Panc1 (cell line): ENCODE measurements around the gene CLNK.

Experiments
- POLR2AphosphoS5 ChIP-seq: IDR thresholded peaks from 2 replicates; pipeline ENCODE4 v1.6.1; 2012; ENCODE audit warnings: mild to moderate bottlenecking, low read depth, low read length, moderate library complexity
- REST ChIP-seq, 2 experiments: IDR thresholded peaks; 2 replicates each; pipeline ENCODE4 v1.6.1; 2011 to 2012; ENCODE audit warnings: low read depth in 2 of 2, control low read depth in 1 of 2, low read length in 1 of 2, mild to moderate bottlenecking in 1 of 2, moderate library complexity in 1 of 2; ENCODE audit not compliant: insufficient read depth in 1 of 2
- TF ChIP-seq, protein P1 (sequence below): fragments of 450-650 bp; IDR thresholded peaks from 2 replicates; pipeline ENCODE4 v1.5.1; 2017; ENCODE audit warnings: mild to moderate bottlenecking

DNA sequence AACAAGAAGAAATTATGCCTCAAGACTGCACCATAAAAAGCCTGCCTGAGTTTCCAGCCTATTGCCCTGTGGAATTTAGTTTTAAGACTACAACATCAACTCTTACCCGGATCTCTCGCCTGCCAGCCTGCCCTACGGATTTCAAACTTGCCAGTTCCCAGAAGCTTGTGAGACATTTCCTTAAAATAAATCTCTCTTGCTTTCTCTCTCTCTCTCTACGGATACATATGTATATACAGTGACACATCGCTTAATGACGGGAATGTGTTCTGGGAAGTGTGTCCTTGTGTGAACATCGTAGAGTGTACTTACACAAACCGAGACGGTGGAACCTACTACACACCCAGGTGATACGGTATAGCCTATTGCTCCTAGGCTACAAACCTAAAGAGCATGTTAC lies 79.5 kb downstream of the CLNK start:
- TF ChIP-seq, protein P1, sequence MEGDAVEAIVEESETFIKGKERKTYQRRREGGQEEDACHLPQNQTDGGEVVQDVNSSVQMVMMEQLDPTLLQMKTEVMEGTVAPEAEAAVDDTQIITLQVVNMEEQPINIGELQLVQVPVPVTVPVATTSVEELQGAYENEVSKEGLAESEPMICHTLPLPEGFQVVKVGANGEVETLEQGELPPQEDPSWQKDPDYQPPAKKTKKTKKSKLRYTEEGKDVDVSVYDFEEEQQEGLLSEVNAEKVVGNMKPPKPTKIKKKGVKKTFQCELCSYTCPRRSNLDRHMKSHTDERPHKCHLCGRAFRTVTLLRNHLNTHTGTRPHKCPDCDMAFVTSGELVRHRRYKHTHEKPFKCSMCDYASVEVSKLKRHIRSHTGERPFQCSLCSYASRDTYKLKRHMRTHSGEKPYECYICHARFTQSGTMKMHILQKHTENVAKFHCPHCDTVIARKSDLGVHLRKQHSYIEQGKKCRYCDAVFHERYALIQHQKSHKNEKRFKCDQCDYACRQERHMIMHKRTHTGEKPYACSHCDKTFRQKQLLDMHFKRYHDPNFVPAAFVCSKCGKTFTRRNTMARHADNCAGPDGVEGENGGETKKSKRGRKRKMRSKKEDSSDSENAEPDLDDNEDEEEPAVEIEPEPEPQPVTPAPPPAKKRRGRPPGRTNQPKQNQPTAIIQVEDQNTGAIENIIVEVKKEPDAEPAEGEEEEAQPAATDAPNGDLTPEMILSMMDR, result no peak
- TF ChIP-seq REST (IDR thresholded peaks at IDR 0.05; ENCODE audit: insufficient read depth in 1 of 2, low read depth in 2 of 2, low read length in 1 of 2) (no peak), POLR2AphosphoS5 (no peak)
